HG03469 (cell line): ENCODE data around the gene DDX54.
A peak's percentile ranks its signal among the peaks of the same experiment; 100 is the strongest.
"Not testable (repeated sequence)": the region's sequence is repeated elsewhere in the genome, so short reads cannot be mapped to it uniquely, and the experiment has no call there.

ENCODE experiments used
- ATAC-seq: cut with Tn5 transposase; IDR thresholded peaks from one replicate; pipeline ENCODE4 v1.9.1; 2021; ENCODE audit warnings: mild to moderate bottlenecking, moderate library complexity, moderate number of reproducible peaks; ENCODE audit not compliant: unreplicated experiment

The DDX54 gene

DNA sequence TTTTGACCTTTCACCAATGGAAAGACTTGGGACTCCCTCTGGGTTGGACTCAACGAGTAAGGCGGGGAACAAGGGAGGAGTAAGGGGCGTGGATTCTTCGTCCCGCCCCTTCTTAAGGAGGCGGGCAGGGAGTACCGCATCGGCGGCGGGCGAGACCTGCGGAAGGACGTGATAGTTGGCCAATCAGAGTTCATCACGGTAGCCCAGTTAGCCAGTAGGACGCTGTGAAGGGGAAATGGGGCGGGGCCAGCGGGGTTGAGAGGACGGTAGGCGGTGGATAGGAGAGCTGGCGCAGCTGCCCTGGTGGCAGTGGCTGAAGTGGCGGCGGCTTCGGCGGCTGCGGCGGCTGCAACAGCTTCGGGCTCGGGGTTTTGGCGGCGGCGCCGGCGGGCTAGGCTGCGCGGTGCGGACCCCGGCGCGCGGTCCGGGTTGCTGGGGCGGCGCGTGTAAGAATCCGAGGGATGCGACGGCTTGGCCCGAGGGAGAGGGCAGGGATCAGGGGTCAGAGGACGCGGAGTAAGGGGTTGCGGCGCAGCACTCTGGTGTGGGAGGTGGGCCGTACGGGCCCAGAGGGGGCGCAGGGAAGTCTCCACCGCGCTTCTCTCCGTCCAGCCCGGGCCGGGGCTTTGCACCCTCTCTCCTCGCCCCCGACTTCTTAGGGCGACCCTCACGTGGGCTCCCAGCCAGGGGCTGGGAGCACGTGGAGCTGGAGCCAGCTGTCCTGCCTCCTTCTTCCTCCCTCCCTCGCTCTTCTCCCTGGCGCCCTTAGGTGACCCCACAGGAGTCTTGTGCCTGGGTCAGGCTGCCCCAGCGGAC lies 36.1 kb upstream of the DDX54 start, which contains the start of gene TPCN1:
TSS of gene TPCN1 (plus strand) at position 284 of the 816 bp plus-strand sequence. CDS start 5,389 bp downstream, outside the sequence.
- ATAC-seq = peak; percentile 85

DNA sequence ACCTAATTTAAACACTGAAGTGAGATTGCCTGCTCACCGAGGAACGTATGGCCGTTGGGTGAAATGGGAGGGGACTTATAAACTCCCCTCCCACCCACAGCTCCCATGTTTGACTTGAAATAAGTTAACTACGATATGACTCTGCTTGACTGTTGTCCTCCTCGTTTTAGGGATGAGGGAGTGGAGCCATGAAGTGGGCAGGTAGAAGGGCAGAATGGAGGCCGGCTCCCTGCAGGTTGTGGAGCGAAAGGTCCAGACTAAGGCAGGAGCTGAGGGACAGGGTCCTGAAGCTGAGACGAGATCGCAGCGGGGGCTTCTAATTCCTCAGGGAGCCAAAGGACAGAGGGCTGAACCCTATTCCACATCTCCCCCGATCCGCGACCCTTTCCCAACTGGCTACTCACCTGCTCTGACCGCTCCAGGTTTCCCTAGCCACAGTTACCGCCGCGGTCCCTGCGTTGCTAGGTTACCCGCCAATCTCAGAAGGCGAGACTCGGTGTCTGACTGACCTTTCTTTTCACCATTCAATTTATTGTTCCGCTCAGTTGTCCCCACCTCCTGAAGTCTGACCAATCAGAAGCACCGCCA lies 35.4 kb upstream of the DDX54 start:
- no peak for ATAC-seq

- no peak for ATAC-seq
Observed at GRCh38 chr12:113216027-113216426, 30.7 kb upstream of the DDX54 start.

DNA sequence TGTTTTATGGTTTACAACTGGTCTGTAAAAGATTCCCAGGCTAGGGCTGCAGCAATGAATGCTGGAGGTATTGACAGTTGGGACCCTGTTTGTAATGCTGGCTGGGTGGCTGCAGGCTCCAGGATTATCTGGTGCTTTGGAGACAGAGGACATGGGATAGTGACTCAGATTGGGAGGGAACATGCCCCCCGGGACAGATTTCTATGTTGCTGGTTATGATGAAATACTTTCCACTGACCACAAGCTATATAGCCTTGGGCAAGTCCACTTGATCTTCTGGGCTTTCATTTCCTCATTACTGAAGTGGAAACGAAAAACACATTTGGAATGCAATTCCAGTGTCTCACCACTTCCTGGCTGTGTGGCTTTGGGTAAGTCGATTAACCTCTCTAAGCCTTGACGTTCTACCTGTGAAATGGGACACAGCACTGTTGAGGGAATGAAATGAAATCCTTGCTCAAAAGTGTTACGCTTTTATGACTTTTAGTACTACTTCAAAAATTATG lies 29.7 kb upstream of the DDX54 start:
- ATAC-seq = peak; percentile 36

DNA sequence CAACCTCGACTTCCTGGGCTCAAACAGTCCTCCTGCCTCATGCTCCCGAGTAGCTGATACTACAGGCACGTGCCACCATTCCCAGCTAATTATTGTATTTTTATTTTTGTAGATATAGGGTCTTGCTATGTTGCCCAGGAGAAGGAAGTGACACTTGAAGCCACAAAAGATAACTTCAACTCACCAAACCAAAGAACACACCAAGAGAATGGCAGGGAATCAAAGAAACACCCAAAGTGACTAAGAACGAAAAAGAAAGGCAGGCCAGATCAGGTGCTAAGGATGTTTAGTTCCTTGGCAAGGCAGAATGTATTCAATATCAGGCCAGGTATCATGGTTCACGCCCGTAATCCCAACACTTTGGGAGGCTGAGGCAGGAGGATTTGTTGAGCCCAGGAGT lies 25.9 kb upstream of the DDX54 start:
- no peak for ATAC-seq

DNA sequence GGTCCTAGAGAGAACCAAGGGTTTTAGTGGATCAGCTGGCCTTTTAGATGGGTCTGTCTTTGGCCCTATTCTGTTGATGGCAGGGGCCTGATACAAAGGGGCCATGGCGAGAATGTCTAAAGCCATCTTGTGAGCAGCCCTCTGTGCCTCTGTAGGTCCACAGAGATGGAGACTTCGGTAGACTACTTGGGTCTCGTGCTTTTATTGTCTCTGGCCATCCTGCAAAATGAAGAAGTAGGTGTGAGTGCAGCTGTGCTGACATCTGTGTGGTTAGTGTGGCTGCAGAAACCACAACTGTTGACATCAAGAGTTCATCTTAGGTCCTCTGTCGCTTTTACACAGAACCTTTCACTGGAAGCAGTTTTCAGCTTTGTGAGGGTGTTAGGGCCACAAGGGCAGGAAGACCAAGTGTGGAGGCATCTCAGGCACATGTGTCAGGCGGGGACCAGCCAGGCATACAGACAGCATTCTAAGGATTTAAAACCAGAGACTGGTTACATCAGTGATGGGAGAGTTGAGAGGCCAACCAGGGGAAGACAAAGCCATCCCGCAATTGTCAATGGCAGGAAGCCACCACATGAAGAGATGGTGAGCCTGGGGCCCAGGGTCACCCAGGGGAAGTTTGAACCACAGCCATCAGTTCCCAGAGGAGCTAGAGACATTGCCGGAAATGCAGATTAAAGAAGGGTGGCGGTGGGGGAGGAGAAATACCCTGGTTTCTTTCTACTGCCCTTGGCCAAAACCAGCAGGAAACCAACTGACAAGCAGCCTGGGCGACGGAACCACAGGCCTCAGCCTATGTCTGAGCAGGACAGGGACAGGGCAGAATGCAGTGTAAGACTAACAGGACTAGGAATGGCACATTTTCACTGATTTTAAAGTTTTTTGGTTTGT lies 23.0 kb upstream of the DDX54 start:
- ATAC-seq = peak; percentile 68

GRCh38 chr12:113207613-113208040 lies 22.3 kb upstream of the DDX54 start:
- ATAC-seq = no peak

DNA sequence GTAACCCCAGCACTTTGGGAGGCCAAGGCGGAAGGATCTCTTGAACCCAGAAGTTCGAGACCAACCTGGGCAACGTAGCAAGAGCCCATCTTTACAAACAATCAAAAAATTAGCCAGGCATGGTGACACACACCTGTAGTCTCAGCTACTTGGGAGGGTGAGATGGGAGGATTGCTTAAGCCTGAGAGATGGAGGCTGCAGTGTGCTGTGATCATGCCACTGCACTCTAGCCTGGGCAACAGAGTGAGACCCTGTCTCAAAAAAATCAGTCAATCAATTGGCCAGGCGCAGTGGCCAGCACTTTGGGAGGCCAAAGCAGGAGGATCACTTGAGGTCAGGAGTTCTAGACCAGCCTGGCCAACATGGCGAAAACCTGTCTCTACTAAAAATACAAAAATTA lies 21.5 kb upstream of the DDX54 start:
- ATAC-seq = not testable (repeated sequence)

GRCh38 chr12:113204804-113205203 lies 19.5 kb upstream of the DDX54 start:
- ATAC-seq = no peak

- no peak for ATAC-seq
Observed at GRCh38 chr12:113203852-113204760, 18.8 kb upstream of the DDX54 start.

GRCh38 chr12:113202300-113203075 lies 17.2 kb upstream of the DDX54 start:
- no peak for ATAC-seq

DNA sequence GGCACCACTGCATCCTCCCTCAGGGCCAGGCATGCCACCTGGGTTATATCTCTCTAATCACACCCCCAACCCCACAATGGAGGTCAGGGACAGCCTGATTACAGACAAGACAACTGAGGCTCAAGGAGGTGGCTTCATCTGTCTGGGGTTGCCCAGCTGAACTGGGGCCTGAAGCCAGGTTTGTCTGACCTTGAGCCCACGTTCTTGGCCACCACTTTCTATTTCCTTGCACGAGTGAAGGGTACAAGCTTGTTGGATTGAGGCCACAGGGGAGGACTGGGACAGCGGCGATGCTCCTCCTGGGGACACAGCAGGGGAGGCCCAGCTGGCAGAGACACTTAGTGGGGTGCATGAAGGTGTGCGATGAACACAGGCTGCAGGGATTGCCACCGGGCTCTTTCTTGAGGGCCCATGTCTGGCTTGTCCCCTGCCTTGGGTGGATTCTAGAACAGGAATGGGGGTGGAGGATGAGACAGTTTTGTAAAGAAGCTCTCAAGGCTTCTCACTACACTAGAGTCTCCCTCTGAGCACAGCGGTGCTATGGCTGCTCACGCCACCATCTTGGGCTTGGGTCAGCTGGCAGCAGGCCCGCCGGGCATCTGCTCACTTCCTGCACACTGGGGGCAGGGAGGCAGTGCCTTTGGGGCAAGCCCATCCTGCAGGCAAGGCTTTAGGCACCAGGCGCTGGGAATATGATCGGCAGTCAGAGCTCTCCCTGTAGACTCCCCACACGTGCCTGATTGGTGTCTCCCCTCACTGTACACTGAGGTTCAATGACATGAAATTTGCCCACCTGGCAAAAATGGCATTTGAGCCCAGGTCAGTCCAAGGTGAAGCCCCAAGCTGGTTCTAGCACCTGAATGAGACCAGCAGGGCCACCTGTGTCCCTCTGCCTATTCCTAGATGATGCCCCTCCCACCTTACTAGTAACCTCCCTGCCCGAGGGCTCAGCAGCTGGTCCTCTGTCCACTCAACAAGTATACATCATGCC lies 16.2 kb upstream of the DDX54 start:
- ATAC-seq = no peak

- no peak for ATAC-seq
Observed at GRCh38 chr12:113200021-113200797, 14.9 kb upstream of the DDX54 start.

DNA sequence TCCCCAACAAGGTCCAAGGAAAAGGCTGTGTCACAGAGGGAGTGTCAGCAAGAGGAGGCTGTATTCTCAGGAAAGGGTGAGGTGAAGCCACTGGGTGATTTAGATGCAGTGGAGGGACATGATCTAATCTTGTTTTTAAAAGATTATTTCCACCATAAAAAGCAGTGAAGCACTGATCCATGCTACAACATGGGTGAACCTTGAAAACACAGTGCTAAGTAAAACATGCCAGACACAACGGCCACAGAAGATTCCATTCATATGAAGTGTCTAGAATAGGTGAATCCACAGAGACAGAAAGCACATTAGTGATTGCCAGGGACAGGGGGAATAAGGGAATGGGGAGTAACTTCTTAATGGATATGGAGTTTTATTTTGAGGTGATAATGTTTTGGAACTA lies 13.0 kb upstream of the DDX54 start:
- no peak for ATAC-seq

DNA sequence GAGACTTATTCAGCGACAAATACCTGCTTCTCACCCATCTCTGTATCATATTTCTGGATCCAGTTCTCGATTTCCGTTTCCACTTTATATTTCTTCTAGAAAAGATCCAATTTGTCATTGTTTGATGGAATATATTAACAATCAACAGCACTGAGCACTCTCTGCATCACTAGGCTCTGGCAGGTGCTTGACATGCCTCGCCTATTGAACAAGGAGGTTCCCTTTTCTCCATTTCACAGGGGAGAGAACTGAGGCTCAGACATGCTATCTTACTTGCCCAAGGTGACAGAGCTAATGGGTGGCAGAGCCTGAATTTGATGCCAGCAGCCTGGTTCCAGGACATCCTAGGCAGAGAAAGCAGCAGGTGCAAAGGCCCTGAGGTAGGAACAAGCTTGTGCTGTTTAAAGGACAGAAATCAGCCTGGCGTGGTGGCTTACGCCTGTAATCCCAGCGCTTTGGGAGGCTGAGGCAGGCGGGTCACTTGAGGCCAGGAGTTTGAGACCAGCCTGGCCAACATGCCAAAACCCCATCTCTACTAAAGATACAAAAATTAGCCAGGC lies 12.3 kb upstream of the DDX54 start:
- ATAC-seq = no peak

- peak; percentile 48 for ATAC-seq
Observed at GRCh38 chr12:113196990-113197389, 11.7 kb upstream of the DDX54 start.

DNA sequence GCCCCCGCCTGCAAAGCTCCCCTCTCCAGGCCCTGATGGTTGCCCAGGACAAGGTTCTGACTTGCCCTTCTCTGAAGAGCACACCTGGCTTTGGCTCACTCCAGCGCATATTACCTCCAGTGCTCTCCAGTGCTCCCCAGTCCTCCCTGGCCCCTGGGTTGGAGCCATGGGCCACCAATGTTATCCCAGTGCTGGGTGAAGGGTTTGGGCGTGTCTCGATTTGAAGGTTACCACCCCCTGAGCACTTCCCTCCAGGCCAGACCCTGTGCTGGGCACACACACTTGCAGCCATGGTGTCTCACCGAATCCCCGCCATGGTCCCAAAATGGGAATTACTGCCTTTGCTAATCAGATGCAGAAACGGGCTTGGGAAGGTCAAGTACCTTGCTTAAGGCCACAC lies 11.3 kb upstream of the DDX54 start:
- no peak for ATAC-seq
